Measurements from ENCODE around the gene TMEM255B. TPM values are rescaled to one million over a fixed set of nuclear protein-coding genes. Genes with fewer than 3 reads are reported as not detected.

The TMEM255B gene
- total RNA-seq, 1 experiment from 2014 or later, result 4.7 TPM

DNA sequence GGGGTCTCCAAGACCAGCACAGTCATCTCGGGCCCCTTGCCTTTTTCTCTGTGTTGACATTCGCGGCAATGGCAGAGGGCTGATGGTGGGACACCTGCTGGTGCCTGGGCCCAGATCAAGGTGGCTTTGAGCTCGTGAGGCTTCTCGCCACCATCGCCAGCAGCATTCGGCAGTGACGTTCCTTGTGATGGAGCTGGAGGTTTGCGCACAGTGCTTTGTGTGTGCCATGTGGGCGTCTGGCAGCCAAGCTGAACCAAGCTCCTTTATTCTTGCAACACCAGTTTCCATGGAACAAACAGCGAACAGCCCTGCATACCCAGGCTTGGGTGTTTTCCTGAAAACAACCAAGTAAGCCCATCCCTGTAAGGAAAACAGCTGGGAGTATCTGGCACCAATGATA, 9.1 kb upstream of the TMEM255B start (continued):
- TF ChIP-seq, protein P1, sequence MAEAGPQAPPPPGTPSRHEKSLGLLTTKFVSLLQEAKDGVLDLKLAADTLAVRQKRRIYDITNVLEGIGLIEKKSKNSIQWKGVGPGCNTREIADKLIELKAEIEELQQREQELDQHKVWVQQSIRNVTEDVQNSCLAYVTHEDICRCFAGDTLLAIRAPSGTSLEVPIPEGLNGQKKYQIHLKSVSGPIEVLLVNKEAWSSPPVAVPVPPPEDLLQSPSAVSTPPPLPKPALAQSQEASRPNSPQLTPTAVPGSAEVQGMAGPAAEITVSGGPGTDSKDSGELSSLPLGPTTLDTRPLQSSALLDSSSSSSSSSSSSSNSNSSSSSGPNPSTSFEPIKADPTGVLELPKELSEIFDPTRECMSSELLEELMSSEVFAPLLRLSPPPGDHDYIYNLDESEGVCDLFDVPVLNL (CRISPR knock-in tag; IDR thresholded peaks at IDR 0.05; ENCODE audit: borderline replicate concordance, low read depth), result no peak
- TF ChIP-seq HMGA2 (CRISPR knock-in tag; IDR thresholded peaks at IDR 0.05) (no peak), SMAD3 (CRISPR knock-in tag; IDR thresholded peaks at IDR 0.05; ENCODE audit: borderline replicate concordance) (no peak), CREM (CRISPR knock-in tag; IDR thresholded peaks at IDR 0.05) (no peak), SMAD4 (CRISPR knock-in tag; IDR thresholded peaks at IDR 0.05) (no peak)

DNA sequence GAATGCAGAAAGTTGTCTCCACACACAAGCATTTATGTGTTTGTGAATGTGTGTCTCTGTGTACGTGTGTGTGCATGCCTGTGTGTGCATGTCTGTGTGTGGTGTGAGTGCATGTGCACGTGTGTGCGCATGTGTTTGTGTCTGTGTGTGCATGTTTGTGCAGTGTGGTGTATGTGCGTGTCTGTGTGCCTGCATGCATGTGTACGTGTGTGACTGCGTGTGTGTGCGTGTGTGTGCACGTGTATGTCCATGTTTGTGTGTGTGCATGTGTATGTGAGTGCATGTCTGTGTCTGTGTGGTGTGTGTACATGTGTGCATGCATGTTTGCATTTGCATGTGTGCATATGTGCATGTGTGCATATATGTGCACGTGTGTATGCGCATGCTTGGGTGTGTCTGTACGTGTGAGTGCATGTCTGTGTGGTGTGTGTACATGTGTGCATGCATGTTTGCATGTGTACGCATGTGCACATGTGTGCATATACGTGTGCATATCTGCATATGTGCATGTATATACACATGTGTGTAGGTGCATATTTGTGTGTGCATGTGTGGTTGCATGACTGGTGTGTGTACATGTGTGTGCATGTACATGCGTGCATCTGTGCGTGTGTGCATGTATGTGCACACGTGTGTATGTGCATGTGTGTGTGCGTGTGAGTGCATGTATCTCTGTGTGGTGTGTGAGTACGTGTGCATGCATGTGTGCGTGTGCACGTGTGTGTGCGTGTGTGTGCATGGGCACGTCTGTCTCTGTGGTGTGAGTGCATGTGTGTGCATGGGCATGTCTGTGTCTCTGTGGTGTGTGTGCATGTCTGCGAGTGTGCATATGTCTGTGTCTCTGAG, 8.2 kb upstream of the TMEM255B start:
- TF ChIP-seq NFATC4 (CRISPR knock-in tag; IDR thresholded peaks at IDR 0.05) (no peak), FOXK1 (CRISPR knock-in tag; IDR thresholded peaks at IDR 0.05) (0 out of 2 replicates have a peak, but pooled peaks have one; percentile 30), ZNF138 (CRISPR knock-in tag; conservative IDR thresholded peaks at IDR 0.05) (0 out of 2 replicates have a peak, but pooled peaks have one; percentile 19), ZNF423 (CRISPR knock-in tag; IDR thresholded peaks at IDR 0.05) (no peak), RORB (CRISPR knock-in tag; IDR thresholded peaks at IDR 0.05) (no peak), ZBTB21 (CRISPR knock-in tag; IDR thresholded peaks at IDR 0.05; ENCODE audit: borderline replicate concordance) (0 out of 2 replicates have a peak, but pooled peaks have one; percentile 36), TCF7 (CRISPR knock-in tag; IDR thresholded peaks at IDR 0.05; ENCODE audit: low read depth) (peak; percentile 67; the same call in 1 of the 2 replicates), CREM (CRISPR knock-in tag; IDR thresholded peaks at IDR 0.05) (no peak), KAT7 (CRISPR knock-in tag; IDR thresholded peaks at IDR 0.05; ENCODE audit: borderline replicate concordance) (no peak)
- TF ChIP-seq, protein P2, sequence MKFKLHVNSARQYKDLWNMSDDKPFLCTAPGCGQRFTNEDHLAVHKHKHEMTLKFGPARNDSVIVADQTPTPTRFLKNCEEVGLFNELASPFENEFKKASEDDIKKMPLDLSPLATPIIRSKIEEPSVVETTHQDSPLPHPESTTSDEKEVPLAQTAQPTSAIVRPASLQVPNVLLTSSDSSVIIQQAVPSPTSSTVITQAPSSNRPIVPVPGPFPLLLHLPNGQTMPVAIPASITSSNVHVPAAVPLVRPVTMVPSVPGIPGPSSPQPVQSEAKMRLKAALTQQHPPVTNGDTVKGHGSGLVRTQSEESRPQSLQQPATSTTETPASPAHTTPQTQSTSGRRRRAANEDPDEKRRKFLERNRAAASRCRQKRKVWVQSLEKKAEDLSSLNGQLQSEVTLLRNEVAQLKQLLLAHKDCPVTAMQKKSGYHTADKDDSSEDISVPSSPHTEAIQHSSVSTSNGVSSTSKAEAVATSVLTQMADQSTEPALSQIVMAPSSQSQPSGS (CRISPR knock-in tag; IDR thresholded peaks at IDR 0.05; ENCODE audit: borderline replicate concordance, low read depth), result no peak
- TF ChIP-seq, protein P3, sequence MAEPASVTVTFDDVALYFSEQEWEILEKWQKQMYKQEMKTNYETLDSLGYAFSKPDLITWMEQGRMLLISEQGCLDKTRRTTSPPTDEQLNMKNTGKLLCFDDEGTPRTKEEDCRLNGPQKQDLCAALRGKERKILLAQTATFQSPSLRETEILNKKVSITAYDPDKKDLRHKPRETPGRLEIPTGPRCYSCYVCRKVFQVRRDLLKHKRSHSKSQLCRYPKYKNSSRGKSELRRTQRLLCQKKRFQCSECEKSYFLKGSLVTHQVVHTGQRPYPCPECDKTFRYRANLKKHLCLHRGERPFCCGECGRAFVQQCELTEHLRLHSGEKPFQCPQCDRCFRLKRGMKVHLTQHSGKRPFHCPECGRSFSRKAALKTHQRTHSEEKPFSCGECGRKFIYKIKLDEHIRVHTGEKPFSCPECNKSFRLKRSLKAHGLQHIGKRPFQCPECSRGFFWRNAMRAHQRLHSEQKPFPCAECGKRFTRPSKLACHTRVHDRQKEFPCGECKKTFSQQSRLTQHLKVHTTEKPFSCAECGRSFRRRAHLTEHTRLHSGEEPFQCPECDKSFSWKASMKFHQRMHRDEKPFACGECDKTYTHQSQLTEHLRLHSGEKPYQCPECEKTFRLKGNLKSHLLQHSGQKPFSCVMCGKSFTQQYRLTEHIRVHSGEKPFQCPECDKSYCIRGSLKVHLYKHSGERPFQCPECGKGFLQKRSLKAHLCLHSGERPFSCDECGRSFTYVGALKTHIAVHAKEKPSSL (CRISPR knock-in tag; conservative IDR thresholded peaks at IDR 0.05), result no peak
- TF ChIP-seq, protein P4, sequence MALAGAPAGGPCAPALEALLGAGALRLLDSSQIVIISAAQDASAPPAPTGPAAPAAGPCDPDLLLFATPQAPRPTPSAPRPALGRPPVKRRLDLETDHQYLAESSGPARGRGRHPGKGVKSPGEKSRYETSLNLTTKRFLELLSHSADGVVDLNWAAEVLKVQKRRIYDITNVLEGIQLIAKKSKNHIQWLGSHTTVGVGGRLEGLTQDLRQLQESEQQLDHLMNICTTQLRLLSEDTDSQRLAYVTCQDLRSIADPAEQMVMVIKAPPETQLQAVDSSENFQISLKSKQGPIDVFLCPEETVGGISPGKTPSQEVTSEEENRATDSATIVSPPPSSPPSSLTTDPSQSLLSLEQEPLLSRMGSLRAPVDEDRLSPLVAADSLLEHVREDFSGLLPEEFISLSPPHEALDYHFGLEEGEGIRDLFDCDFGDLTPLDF (CRISPR knock-in tag; IDR thresholded peaks at IDR 0.05), result no peak
- H3K4me1 Mint-ChIP-seq, result no peaks in the 10 kb centered on the region
- CTCF ChIA-PET, result interaction anchor here (1.2 kb wide), 1 partner anchor 9 kb away, joined by 3 read pairs; no protein-coding TSS in a partner anchor
- peaks cover 20% of the 10 kb centered on the region for H3K9me3 Mint-ChIP-seq
- H3K36me3 Mint-ChIP-seq, result peaks cover 15% of the 10 kb centered on the region
- peaks cover 3% of the 10 kb centered on the region for H3K27me3 Mint-ChIP-seq (ENCODE audit: low read depth)
- DNase-seq (ENCODE audit: low spot score) (no peak), ATAC-seq (no peak)
- H3K27ac Mint-ChIP-seq, result peak overlapping the region; percentile 82
- POLR2A ChIA-PET, result no interaction called here
- H3K4me3 Mint-ChIP-seq, result no peak overlapping the region

DNA sequence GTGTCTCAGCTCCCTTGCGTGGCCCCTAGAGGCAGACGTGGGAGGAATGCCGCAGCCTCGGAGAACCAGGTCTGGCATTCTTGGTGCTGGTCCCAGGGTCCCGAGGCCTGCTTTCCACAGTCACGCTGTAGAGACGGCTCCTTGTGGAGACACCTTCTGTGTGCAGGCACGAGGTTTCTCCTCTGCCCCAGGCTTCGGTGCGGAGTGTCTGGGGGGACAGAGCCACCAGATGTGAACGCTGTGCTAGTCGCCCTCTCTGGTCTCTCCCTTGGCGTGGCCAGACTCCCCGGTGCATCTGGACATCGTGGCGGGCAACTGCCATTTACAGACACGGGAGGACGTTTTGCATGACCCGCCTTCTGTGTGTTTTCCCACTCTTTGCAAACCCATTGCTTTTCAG, 7.5 kb upstream of the TMEM255B start:
- H3K27ac Mint-ChIP-seq, result peak overlapping the region; percentile 82; the same call in 1 of the 2 replicates
- H3K27me3 Mint-ChIP-seq (ENCODE audit: low read depth), result peaks cover 3% of the 10 kb centered on the region
- no peak for ATAC-seq
- no peak overlapping the region for H3K4me3 Mint-ChIP-seq
- no peaks in the 10 kb centered on the region for H3K4me1 Mint-ChIP-seq
- DNase-seq (ENCODE audit: low spot score), result no peak
- peaks cover 22% of the 10 kb centered on the region for H3K9me3 Mint-ChIP-seq
- CTCF ChIA-PET, result no interaction called here
- POLR2A ChIA-PET, result no interaction called here
- peaks cover 15% of the 10 kb centered on the region for H3K36me3 Mint-ChIP-seq
- TF ChIP-seq, protein P5, sequence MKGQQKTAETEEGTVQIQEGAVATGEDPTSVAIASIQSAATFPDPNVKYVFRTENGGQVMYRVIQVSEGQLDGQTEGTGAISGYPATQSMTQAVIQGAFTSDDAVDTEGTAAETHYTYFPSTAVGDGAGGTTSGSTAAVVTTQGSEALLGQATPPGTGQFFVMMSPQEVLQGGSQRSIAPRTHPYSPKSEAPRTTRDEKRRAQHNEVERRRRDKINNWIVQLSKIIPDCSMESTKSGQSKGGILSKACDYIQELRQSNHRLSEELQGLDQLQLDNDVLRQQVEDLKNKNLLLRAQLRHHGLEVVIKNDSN (CRISPR knock-in tag; IDR thresholded peaks at IDR 0.05), result no peak
- TF ChIP-seq, protein P6, sequence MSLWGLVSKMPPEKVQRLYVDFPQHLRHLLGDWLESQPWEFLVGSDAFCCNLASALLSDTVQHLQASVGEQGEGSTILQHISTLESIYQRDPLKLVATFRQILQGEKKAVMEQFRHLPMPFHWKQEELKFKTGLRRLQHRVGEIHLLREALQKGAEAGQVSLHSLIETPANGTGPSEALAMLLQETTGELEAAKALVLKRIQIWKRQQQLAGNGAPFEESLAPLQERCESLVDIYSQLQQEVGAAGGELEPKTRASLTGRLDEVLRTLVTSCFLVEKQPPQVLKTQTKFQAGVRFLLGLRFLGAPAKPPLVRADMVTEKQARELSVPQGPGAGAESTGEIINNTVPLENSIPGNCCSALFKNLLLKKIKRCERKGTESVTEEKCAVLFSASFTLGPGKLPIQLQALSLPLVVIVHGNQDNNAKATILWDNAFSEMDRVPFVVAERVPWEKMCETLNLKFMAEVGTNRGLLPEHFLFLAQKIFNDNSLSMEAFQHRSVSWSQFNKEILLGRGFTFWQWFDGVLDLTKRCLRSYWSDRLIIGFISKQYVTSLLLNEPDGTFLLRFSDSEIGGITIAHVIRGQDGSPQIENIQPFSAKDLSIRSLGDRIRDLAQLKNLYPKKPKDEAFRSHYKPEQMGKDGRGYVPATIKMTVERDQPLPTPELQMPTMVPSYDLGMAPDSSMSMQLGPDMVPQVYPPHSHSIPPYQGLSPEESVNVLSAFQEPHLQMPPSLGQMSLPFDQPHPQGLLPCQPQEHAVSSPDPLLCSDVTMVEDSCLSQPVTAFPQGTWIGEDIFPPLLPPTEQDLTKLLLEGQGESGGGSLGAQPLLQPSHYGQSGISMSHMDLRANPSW (CRISPR knock-in tag; conservative IDR thresholded peaks at IDR 0.05; ENCODE audit: low read depth), result no peak
- TF ChIP-seq MYBL2 (CRISPR knock-in tag; IDR thresholded peaks at IDR 0.05) (no peak), CREM (CRISPR knock-in tag; IDR thresholded peaks at IDR 0.05) (no peak), ZNF396 (CRISPR knock-in tag; IDR thresholded peaks at IDR 0.05; ENCODE audit: borderline replicate concordance) (no peak), FOXK1 (CRISPR knock-in tag; IDR thresholded peaks at IDR 0.05) (no peak)
- TF ChIP-seq, protein P7, sequence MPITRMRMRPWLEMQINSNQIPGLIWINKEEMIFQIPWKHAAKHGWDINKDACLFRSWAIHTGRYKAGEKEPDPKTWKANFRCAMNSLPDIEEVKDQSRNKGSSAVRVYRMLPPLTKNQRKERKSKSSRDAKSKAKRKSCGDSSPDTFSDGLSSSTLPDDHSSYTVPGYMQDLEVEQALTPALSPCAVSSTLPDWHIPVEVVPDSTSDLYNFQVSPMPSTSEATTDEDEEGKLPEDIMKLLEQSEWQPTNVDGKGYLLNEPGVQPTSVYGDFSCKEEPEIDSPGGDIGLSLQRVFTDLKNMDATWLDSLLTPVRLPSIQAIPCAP (CRISPR knock-in tag; IDR thresholded peaks at IDR 0.05), result no peak
